DLD1 (cell line): ENCODE results near the gene FAM117A.
"Not testable (repeated sequence)": the region's sequence is repeated elsewhere in the genome, so short reads cannot be mapped to it uniquely, and the experiment has no call there.

ENCODE experiments used
- in situ Hi-C: cut with HindIII; loops from 2 replicates; pipeline ENCODE4 v1.10.0; 2017; ENCODE audit warnings: low sequenced_read_pairs

The FAM117A gene

DNA sequence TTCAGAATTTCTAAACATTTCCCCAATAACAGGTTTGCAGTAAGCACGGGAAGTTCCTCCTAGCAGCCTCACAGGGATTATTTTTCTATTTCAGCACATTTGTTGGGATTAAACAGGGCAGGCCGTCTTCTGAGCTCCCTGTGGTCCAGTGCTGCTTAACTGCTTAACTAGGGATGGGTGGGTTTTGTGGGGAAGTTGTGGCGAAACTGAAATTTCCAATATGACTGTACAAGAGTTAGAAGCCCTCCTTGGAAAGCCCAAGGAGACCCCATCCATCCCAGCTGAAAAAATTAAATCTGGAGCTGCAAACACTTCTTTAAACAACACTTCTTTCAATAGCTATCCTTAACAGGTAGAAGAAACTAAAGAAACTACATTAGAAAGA is 22.2 kb downstream of the FAM117A start:
- in situ Hi-C loops: no loop called here

DNA sequence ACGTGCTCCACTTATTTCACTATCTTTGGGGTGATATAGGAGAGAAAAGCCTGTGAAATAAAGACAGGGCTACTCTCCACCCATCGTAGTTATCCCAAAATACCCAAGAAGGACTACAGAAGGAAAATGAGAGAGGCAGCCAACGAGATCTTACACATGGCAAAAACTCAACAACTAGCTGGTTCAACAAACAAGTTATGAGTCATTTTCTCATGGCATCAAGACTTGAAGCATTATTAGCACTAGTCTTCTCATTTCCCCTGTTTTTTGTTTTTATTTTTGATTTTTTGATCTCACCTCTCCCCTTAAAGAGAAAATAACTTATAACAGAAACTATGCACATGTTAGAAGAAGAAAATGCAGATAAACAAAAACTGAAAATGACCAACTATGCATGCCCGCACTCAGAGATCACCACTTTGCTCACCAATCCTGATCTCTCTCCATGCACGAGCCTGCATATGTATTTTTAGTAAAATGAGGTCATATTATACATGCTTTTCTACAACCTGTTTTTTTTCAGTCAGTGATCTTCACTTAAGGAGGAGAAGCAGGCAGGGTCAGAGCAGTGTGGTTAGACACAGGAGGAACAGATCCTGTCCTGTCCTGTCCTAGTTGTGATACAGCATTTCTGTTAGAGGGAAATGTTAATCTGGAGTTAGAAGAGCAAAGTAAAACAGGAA is 22.8 kb downstream of the FAM117A start:
- in situ Hi-C loops: no loop called here

DNA sequence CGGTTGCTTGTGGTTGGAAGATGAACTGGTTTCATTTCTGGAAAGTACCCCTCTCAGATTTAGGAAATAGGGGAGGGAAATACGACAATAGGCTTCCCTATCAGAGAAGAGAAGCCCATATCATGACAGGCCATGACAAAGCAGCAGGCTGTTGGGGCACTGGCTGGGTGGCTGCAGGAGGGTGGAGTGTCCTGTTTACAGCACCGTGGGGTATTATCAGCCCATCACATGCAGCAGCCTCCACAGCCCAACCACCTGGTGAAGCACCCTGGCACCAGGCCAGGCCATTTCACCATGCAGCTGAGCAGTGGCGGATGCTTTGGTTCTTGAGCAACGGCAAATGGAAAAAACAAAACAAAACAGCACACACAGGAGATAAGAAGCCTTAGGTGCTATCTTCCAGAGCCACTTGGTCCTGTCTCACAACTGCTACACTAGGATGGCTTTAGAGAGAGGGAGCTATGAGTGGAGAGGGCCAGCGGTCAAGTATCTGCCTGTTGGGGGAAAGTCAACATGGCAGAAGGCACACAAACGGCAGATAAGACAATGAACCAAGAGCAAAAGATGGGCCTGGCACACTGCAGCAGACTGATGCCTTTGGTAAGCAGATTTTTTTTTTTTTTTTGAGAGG is 24.2 kb downstream of the FAM117A start:
- in situ Hi-C loops: no loop called here

DNA sequence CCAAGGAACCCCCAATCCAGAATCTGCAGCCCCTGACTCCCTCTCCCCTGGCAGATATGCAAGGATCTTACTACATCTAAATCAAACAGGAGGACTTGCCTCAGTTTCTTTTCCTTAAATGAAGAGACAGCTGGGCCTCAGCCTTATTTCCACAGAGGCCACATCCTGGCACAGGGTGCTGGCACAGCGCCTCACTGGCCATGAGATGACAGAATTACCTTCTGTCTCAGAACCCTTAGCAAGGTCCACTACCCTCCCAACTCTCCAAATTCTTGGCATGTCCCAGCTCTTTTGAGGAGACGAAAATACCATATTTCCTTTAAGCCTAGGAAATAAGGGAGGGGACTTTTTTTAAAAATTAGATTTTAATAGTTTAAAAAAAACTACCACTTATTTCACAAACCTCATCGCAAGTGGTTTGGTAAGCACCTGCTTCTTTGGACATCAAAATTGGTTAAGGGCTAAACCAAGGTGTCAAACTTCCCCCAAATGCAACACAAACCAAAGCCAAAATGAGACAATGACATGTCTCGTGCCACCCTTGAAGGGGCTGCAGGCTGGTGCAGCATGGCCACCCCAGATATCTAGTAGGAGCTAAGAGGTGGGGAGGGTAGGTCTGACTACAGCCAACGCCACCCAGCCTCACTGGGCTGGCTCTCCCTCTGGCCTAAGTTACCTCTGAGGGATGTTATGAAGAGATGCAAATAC is 25.3 kb downstream of the FAM117A start:
- in situ Hi-C loops: no loop called here

DNA sequence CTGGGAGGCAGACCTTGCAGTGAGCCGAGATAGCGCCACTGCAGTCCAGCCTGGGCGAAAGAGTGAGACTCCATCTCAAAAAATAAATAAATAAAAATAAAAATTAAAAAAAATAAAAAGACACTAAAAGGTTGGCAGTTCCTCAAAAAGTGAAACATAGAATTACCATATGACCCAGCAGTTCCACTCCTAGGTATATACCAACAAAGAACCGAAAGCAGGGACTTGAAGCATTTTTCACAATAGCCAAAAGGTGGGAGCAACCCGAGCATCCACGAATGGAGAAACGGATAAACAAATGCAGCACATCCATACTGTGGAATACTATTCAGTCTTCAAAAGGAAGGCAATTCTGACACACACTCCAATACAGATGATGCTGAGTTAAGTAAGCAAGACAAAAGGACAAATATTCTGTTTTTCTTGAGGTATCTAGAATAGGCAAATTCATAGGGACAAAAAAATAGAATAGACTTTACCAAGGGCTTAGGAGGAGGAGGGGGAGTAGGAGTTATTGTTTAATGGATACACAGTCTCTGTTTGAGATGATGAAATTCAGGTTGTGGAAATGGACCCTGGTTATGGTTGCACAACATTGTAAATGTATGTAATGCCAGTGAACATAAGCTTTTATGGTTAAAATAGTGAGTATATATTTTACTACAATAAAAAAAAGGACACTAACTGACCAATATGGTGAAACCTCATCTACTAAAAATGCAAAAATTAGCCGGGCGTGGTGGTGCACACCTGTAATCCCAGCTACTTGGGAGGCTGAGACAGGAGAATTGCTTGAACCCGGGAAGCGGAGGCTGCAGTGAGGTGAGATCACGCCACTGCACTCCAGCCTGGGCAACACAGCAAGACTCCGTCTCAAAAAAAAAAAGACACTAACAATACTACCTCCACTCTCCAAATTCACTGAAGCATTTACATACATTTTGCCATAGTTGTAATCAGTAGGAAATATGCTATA is 29.1 kb downstream of the FAM117A start:
- in situ Hi-C loops: no loop called here

DNA sequence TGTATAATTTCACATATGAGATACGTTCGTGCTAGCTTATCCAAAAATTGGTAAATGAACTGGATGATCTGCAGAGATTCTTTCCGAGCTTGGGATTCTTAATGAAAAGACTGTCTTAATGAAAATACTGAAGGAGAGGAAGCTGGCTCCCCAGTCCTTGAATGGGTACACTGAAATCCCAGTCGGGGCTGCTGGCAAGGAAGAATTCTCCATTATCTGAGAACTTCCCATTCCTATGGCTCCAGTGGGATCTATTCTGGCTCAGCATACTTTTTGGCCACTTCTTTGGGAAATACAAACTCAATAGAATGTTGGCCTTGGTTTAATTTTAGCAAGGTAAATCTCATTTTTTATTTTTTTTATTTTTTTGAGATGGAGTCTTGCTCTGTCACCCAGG is 32.5 kb downstream of the FAM117A start:
- in situ Hi-C loops: no loop called here

DNA sequence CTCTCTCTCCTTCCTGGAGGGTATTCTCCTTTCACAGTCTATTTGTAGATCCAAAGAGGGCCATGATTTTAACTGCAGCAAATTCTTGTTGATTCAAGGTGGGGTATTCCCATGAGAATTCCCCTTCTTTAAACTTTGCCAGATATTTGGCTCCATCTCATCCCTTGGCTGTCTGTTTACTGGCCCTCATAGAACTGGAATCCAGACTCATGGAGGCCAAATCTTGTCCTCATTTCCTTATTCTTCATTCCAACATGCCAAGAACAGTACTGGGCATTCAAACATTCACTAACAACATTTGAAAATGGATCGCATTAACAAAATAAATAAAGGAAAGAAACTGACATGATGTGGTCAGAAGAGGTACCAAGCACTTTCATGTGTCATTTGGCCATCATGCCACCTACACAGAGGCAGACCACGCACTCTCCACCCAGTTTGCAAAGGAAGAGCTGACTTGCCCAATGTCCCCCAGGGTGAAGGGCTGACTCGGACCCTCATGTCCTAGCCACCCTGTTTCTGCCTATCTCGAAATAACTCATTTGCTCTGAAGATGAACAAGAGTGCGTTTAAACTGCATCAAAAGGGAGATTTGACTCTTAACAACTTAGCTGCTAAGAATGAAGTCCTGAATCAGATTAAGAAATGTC is 33.0 kb downstream of the FAM117A start:
- in situ Hi-C loops: no loop called here

DNA sequence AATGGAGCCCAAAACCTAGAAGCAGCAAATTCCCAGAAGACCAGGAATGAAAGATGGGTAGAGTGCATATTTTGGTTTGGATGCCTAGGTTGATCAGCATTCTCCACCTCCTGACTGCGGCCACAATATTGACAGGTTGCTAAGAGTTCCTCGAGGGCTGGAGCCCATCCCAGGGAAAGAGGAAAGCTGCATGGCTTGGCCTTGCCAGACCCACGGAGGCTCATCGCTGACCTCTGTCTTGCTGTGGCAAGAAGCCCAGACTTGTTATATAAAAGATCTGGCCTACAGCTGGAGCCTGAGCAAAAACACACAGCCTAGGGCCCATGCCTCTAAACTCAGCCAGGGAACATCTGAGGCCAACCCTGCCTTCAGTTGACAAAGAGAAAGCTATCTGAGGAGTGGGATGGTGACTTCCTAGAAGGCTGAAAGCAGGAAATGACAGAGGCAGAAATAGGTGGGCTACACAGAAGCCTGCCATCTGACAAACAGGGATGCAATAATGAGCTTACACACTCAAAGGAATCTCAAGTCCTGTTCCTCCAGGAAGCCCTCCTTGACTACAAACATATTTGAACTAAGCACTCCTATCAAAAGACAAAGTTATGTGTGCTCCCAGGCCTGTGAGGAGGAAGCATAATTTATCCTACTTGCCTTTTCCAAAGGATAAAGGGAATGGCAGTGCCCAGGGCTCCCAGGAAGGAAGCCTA is 33.7 kb downstream of the FAM117A start:
- in situ Hi-C loops: no loop called here

DNA sequence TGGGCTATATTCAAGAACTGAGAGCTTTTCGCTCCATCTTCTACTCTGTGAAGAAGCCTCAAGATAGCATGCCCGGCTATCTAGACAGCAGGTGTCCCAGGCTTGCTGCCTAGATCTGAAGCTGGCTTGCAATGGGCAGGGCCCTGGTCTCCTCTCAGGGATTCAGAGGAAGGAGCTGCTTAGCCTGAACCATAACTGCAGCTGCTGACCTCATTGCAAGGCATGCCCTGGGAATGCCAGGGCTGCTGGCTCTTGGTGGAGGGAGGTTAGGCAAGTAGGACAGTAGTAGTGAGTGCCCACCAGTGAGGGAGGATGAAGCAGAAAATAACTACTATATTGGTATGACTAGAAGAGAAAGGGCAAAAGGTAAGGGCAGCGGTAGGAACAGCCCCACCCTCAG is 34.9 kb downstream of the FAM117A start:
- in situ Hi-C loops: no loop called here

DNA sequence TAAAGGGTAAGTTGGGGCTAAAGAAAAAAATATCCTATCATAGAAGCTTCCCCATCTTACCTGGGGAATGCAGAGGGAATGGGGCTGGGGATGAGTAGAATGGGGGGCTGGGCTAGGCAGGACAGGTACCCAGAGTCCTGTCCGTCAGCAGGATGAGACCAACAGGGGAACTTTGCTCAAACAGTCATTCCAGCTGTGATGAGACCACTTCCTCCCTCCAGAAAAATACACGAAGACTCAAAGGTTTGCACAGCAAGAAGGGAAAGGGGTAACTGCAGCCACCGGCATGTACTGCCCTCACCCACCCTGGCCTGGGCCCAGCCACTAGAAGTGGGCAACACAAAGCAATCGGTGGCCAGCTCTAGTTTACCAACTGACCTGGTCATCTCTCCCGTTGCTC is 35.5 kb downstream of the FAM117A start:
- in situ Hi-C loops: no loop called here

DNA sequence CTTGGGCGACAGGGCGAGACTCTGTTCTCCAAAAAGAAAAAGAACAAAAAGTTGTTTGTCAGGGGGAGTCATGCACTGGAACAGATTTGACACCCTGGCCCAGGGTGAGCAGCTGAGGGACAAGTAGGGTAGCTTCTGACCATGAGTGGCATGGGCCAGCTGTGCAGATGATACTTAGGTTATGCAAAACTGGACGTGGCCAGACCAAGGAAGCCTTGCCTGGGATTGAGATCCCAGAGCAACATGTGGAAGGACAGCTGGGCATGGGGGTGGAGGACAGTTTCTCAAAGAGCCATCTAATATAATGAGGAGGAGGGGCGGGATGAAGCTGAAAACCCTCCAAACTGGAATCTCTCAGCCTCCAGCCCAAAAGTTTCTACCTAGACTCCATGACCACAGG is 36.6 kb downstream of the FAM117A start:
- in situ Hi-C loops: no loop called here

DNA sequence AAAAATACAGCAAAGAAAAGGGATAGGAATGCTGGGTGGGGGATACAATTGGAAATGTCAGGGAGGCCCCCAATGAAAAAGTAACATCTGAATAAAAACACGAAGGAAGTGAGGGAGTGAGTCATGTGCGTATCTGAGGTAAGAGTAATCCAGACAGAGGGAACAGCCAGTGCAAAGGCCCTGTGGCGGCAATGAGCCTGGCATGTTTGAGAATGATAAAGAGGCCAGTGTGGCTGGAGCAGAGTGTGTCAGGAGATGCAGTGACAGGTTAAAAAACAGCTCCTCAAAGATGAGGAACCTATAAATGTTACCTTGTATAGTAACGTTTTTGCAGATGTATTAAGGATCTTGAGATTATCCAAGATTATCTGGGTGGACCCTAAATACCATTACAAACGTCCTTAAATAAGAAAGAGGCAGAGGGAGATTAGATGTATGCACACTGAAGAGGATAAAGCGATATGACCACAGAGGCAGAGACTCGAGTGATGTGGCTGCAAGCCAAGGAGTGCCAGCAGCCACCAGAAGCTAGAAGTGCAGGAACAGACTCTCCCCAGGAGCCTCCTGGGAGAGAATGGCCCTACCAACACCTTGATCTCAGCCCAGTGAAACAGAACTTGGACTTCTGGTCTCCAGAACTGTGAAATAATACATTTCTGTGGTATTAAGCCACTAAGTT is 38.3 kb downstream of the FAM117A start:
- in situ Hi-C loops: no loop called here

DNA sequence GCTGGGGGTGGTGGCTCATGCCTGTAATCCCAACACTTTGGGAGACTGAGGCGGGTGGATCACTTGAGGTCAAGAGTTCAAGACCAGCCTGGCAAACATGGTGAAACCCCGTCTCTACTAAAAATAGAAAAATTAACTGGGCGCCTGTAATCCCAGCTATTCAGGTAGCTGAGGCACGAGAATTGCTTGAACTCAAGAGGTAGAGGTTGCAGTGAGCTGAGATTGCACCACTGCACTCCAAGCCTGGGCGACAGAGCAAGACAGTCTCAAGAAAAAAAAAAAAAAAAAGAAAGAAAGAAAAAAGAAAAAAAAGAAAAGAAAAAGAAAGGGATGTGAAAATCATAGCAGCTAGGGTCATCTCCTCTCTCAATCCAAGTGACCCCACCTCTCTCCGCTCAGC is 39.4 kb downstream of the FAM117A start:
- in situ Hi-C loops: not testable (repeated sequence)

DNA sequence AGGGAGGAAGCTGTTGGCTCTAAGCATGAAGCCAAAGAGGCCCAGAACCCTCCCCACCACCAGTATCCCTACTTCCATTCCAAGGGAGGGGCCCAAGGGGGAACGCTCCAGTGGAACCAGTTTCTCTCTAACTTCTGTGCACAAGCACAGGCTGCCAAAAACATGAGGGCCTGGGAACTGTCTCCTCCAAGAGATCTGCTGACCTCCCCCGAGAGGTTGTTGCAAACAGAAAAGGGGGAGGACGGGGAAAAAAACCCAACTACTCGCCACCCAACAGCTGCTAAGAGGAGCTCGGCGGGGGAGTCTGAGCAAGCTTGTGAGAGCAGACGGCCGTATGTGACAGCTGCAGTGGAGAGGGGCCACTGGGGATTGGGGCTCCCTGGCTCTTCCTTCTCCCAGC is 40.5 kb downstream of the FAM117A start:
- in situ Hi-C loops: no loop called here

DNA sequence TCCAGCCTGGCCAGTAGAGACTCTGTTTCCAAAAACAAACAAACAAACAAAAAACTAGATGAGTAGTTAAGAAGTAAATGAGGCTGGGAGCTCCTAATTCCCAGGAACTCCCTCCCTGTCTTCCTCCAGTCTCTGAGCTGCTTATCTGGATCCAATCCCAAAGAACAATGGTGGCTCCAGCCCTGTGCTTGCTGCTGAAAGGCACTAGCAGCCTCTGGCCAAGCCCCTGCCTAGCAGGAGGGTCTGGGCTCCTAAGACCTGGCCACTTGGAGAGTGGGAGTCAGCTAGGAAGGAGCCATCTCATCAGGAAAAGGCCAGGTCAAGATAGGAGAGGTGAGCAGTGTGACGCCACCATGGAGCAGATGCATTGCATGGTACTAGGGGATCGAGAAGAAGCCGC is 41.9 kb downstream of the FAM117A start:
- in situ Hi-C loops: no loop called here

DNA sequence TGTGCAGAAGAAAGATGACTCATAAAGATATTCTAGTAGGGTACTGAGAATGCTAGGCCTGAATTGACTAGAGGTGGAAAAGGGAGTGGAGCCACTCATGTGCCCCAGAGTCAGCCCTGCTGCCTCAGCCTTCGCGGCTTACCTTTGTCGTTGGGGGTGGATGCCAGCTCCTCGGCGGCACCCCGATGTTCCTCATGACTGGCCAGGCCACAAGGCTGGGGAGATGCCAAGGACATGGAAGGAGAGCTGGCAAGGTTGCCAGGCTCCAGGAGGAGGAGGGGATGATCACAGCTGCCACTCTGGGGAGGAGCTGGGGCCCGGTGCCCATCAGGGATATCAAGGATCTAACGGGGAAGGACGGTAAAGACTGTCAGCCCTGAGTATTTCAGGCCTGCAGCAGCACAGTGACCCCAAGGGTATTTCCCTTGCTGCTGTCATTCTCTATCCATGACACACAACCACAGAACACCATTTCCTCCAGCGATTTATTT is 46.5 kb downstream of the FAM117A start:
- in situ Hi-C loops: no loop called here

DNA sequence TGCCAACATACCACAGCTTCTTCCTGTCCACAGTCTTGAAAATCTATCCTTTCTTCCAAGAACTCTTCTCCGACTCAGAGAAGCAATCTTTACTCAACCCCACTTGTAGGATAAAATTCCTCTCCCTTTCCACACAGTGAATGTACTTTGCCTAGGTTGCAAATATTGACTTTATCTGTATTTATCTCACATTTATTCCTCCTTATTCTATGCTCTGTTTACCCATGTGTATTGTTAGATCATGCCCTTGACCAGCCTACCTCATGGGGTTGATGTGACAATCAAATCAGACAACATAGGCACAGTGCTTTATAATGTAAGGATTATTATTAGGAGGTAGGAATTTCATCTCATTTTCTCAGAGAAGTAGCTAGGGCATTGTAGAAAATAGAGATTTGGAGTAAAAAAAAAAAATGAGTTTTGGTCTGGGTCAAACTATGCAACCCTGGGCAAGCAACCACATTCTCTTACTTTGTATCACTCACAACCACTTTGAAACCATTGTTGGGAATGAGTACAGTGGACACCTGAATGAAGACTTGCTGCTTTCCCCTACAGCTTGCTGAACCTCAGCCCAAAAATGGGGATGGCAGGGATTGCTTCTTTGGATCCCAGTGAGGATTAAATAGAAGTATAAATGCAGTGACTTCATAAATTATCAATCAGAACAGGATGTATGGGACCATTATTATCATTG is 47.1 kb downstream of the FAM117A start:
- in situ Hi-C loops: no loop called here

DNA sequence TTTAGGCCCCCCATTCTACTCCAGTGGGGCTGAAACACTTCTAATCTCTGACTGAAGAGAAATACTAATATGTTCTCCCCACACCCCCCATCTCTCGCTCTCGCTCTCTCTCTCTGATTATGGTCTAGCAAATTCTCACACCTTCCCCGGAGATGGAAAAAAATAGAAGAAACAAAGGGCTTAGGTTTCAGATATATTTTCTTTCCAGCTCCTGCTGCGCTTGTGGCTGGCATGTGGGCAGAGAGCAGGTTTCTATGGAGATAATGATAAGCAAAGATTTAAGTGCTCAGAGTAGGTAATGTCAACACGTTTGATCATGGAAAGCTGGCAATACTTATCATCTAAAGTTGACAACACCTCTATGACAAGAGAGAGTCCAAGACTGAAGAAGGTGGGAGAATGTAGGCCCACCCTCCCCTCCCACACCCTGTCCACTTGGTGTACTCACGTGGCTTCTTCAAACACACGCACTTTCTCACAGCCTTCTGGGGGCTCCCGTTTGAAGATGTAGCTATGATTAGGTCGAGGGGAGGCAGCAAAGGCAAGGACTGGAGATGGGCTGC is 48.1 kb downstream of the FAM117A start:
- in situ Hi-C loops: no loop called here
